WERI-Rb-1 (cell line): ENCODE data around the gene OR13C9.
"Not testable (repeated sequence)": the region's sequence is repeated elsewhere in the genome, so short reads cannot be mapped to it uniquely, and the experiment has no call there.

Experiments
- DNase-seq: peaks from one replicate; pipeline ENCODE4 v3.0.0-alpha.2; 2020
- H3K27ac ChIP-seq: fragments of 250-450 bp; sonication (Bioruptor Pico); 2 replicates; pipeline ENCODE4 v1.5.1; 2020; ENCODE audit warnings: mild to moderate bottlenecking, moderate library complexity
- H3K27me3 ChIP-seq: fragments of 250-450 bp; sonication (Bioruptor Pico); 2 replicates; pipeline ENCODE4 v1.5.1; 2021; ENCODE audit warnings: mild to moderate bottlenecking, low read depth, moderate library complexity; ENCODE audit not compliant: insufficient read depth, severe bottlenecking
- H3K36me3 ChIP-seq: fragments of 250-450 bp; sonication (Bioruptor Pico); 2 replicates; pipeline ENCODE4 v1.5.1; 2020; ENCODE audit warnings: mild to moderate bottlenecking, moderate library complexity
- H3K4me3 ChIP-seq: 2 replicates; pipeline ENCODE4 v1.5.1; 2011; ENCODE audit warnings: low read depth, mild to moderate bottlenecking, control low read depth, low read length
- H3K9me3 ChIP-seq: fragments of 250-450 bp; sonication (Bioruptor Pico); 2 replicates; pipeline ENCODE4 v1.5.1; 2021; ENCODE audit warnings: mild to moderate bottlenecking, moderate library complexity; ENCODE audit not compliant: severe bottlenecking
- CTCF ChIP-seq: IDR thresholded peaks from 2 replicates; pipeline ENCODE4 v1.5.1; 2011; ENCODE audit warnings: low read depth, mild to moderate bottlenecking, control low read depth, inconsistent platforms, low read length

OR13C9 gene

GRCh38 chr9:104618104-104618503 is at the start of gene OR13C9:
TSS of gene OR13C9 (minus strand) at chr9:104618204. CDS start at chr9:104618204, 0 bp downstream.
- Histone ChIP-seq H3K4me3 (no peak within 1 kb of the TSS), H3K36me3 (no peaks in the 10 kb centered on the region), H3K9me3 (no peaks in the 10 kb centered on the region), H3K27ac (no peak within 1 kb of the TSS), H3K27me3 (no peaks in the 10 kb centered on the region)
- no peak for DNase-seq
- TF ChIP-seq CTCF: no peak

GRCh38 chr9:104658496-104659195 is 40.6 kb upstream of the OR13C9 start:
- Histone ChIP-seq H3K27ac (no peak overlapping the region), H3K27me3 (no peaks in the 10 kb centered on the region), H3K4me3 (no peak overlapping the region), H3K9me3 (no peaks in the 10 kb centered on the region), H3K36me3 (no peaks in the 10 kb centered on the region)
- DNase-seq: no peak
- no peak for TF ChIP-seq CTCF

- H3K36me3 ChIP-seq: no peaks in the 10 kb centered on the region
- TF ChIP-seq CTCF: no peak
- H3K27ac ChIP-seq: no peak overlapping the region
- no peaks in the 10 kb centered on the region for H3K27me3 ChIP-seq
- peaks cover 9% of the 10 kb centered on the region for H3K9me3 ChIP-seq
- H3K4me3 ChIP-seq: no peak overlapping the region
- DNase-seq: no peak
These were observed 17.5 kb upstream of the OR13C9 start for GRCh38 chr9:104635456-104635855.

GRCh38 chr9:104633976-104634520 is 16.0 kb upstream of the OR13C9 start:
- no peak for TF ChIP-seq CTCF
- DNase-seq: no peak
- Histone ChIP-seq H3K4me3 (no peak overlapping the region), H3K9me3 (peaks cover 9% of the 10 kb centered on the region), H3K27me3 (no peaks in the 10 kb centered on the region), H3K27ac (no peak overlapping the region), H3K36me3 (no peaks in the 10 kb centered on the region)

- not testable (repeated sequence) for H3K4me3 ChIP-seq, DNase-seq
These were observed 8.0 kb upstream of the OR13C9 start for GRCh38 chr9:104625964-104626363.

GRCh38 chr9:104617418-104617817 is 586 bp downstream of the OR13C9 start:
- no peak for DNase-seq
- Histone ChIP-seq H3K27ac (no peak overlapping the region), H3K27me3 (no peaks in the 10 kb centered on the region), H3K36me3 (no peaks in the 10 kb centered on the region), H3K9me3 (no peaks in the 10 kb centered on the region), H3K4me3 (no peak overlapping the region)
- no peak for TF ChIP-seq CTCF

More at GRCh38 chr9:104625964-104626363, 8.0 kb upstream of the OR13C9 start:
- H3K27ac ChIP-seq, H3K36me3 ChIP-seq, H3K9me3 ChIP-seq, H3K27me3 ChIP-seq: not testable (repeated sequence)
